ENCODE data around the gene SH3PXD2B. TPM values are rescaled to one million over a fixed set of nuclear protein-coding genes. Genes with fewer than 3 reads are reported as not detected.

SH3PXD2B gene
- total RNA-seq, 1 experiment from 2014 or later: 12.9 TPM

DNA sequence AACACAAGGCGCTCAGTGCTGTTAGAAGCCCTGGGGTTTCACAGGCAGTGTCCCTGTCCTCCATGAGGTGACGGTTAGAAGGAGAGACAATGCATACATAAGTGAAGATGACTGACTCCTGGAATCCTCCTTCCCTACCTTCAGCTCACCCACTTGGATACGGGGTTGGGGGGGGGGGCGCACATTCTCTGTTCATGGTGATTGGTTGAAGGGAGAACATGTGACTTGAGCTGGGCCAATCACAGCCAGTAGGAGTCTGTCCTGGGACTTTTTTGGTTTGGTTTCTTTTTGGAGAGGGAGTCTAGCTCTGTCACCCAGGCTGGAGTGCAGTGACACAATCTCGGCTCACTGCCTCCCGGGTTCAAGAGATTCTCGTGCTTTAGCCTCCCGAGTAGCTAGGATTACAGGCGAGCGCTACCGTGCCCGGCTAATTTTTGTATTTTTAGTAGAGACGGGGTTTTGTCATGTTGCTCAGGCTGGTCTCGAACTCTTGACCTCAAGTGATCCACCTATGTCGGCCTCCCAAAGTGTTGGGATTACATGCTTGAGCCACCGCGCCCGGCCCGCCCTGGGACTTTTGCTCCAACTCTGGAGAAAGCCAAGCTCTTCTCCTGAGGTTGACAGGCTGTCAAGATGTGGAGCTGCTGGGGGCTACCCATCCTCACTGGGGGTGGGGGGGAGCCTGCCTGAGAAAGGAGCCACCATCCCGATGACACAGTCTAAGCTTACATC lies 30.8 kb downstream of the SH3PXD2B start:
- Mint-ChIP-seq H3K4me3 (ENCODE audit: unreplicated experiment) (no peak overlapping the region), H3K36me3 (ENCODE audit: insufficient read depth, unreplicated experiment) (peaks cover 6% of the 10 kb centered on the region), H3K9me3 (ENCODE audit: unreplicated experiment) (no peaks in the 10 kb centered on the region), H3K27ac (ENCODE audit: unreplicated experiment) (no peak overlapping the region), H3K27me3 (ENCODE audit: insufficient read depth, unreplicated experiment) (no peaks in the 10 kb centered on the region), H3K4me1 (ENCODE audit: low read depth, unreplicated experiment) (peaks cover 11% of the 10 kb centered on the region)
- POLR2A ChIA-PET: no interaction called here
- no TSS peak for BruUV-seq (replicated peaks)
- no peaks in the 10 kb centered on the region for H3K9me3 ChIP-seq
- no peaks in the 10 kb centered on the region for H3K27me3 ChIP-seq (replicated peaks; ENCODE audit: control insufficient read depth, insufficient read depth, low read length)
- no peak for TF ChIP-seq CTCF (IDR thresholded peaks at IDR 0.05; ENCODE audit: insufficient read depth in 1 of 2, low read depth in 1 of 2, low read length in 1 of 2, severe bottlenecking in 1 of 2, unreplicated experiment in 1 of 2)
- H3K36me3 ChIP-seq (ENCODE audit: control insufficient read depth, insufficient read depth, low read length): no peaks in the 10 kb centered on the region
- no peak for DNase-seq
- H3K4me1 ChIP-seq: no peaks in the 10 kb centered on the region
- intact Hi-C loops (cut with micrococcal nuclease; ENCODE audit: unreplicated experiment): no loop called here
- H3K4me3 ChIP-seq (ENCODE audit: low read depth, low read length): no peak overlapping the region
- CTCF ChIA-PET: no interaction called here

DNA sequence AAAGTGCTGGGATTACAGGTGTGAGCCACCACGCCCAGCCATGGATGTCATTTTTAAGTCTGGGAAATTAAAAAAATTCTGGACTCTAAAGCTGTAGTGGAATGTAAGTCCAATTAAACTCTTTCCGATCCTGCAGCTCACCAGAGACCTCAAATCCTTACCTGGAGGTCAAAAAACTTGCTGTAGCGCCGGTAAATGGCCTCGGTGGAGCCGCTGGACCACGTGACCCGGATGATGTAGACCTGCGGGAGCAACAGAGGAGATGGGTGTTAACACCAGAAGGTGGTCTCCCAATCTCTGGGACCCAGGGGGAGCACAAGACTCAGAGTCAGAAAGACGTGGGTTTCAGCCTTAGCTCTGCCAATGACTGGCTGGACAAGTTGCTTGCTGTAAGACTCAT lies 32.1 kb downstream of the SH3PXD2B start:
- H3K27me3 Mint-ChIP-seq (ENCODE audit: insufficient read depth, unreplicated experiment): no peaks in the 10 kb centered on the region
- Histone ChIP-seq H3K36me3 (ENCODE audit: control insufficient read depth, insufficient read depth, low read length) (no peaks in the 10 kb centered on the region), H3K27me3 (replicated peaks; ENCODE audit: control insufficient read depth, insufficient read depth, low read length) (no peaks in the 10 kb centered on the region), H3K4me1 (no peaks in the 10 kb centered on the region), H3K9me3 (no peaks in the 10 kb centered on the region), H3K4me3 (ENCODE audit: low read depth, low read length) (no peak overlapping the region)
- CTCF ChIA-PET: no interaction called here
- intact Hi-C loops (cut with micrococcal nuclease; ENCODE audit: unreplicated experiment): no loop called here
- TF ChIP-seq CTCF (IDR thresholded peaks at IDR 0.05; ENCODE audit: insufficient read depth in 1 of 2, low read depth in 1 of 2, low read length in 1 of 2, severe bottlenecking in 1 of 2, unreplicated experiment in 1 of 2): no peak
- POLR2A ChIA-PET: no interaction called here
- H3K27ac Mint-ChIP-seq (ENCODE audit: unreplicated experiment): no peak overlapping the region
- no peaks in the 10 kb centered on the region for H3K9me3 Mint-ChIP-seq (ENCODE audit: unreplicated experiment)
- H3K4me1 Mint-ChIP-seq (ENCODE audit: low read depth, unreplicated experiment): peaks cover 11% of the 10 kb centered on the region
- peaks cover 6% of the 10 kb centered on the region for H3K36me3 Mint-ChIP-seq (ENCODE audit: insufficient read depth, unreplicated experiment)
- BruUV-seq (replicated peaks): no TSS peak
- H3K4me3 Mint-ChIP-seq (ENCODE audit: unreplicated experiment): no peak overlapping the region
- DNase-seq: no peak

DNA sequence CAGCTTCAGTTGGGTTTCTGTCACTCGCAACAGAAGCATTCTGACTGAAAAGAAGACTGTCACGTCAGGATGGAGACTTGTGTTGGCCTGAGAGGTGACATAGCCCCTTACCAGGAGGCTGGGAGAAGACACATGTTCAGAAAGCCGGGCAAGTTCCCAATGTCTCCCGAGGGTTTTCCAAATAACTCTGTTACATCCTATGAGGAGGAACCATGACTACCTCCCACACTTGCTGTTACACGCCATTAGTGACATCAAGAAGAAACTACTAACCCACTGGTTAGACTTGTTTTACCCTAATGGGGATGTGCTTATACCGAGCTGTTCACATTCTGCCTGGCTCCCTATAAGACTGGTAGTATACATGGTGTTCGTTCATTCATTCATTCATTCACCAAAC lies 33.3 kb downstream of the SH3PXD2B start:
- TF ChIP-seq CTCF (IDR thresholded peaks at IDR 0.05; ENCODE audit: insufficient read depth in 1 of 2, low read depth in 1 of 2, low read length in 1 of 2, severe bottlenecking in 1 of 2, unreplicated experiment in 1 of 2): no peak
- CTCF ChIA-PET: interaction anchor here (0.7 kb wide), 1 partner anchor 31 kb away, joined by 3 read pairs; no protein-coding TSS in a partner anchor
- Mint-ChIP-seq H3K36me3 (ENCODE audit: insufficient read depth, unreplicated experiment) (peaks cover 6% of the 10 kb centered on the region), H3K4me3 (ENCODE audit: unreplicated experiment) (no peak overlapping the region), H3K27ac (ENCODE audit: unreplicated experiment) (no peak overlapping the region), H3K9me3 (ENCODE audit: unreplicated experiment) (no peaks in the 10 kb centered on the region), H3K4me1 (ENCODE audit: low read depth, unreplicated experiment) (peaks cover 11% of the 10 kb centered on the region), H3K27me3 (ENCODE audit: insufficient read depth, unreplicated experiment) (no peaks in the 10 kb centered on the region)
- no peak overlapping the region for H3K4me3 ChIP-seq (ENCODE audit: low read depth, low read length)
- no peaks in the 10 kb centered on the region for H3K36me3 ChIP-seq (ENCODE audit: control insufficient read depth, insufficient read depth, low read length)
- no TSS peak for BruUV-seq (replicated peaks)
- no peaks in the 10 kb centered on the region for H3K4me1 ChIP-seq
- intact Hi-C loops (cut with micrococcal nuclease; ENCODE audit: unreplicated experiment): no loop called here
- POLR2A ChIA-PET: no interaction called here
- H3K9me3 ChIP-seq: no peaks in the 10 kb centered on the region
- no peak for DNase-seq
- no peaks in the 10 kb centered on the region for H3K27me3 ChIP-seq (replicated peaks; ENCODE audit: control insufficient read depth, insufficient read depth, low read length)
